ENCODE data around the gene IL5RA.

DNA sequence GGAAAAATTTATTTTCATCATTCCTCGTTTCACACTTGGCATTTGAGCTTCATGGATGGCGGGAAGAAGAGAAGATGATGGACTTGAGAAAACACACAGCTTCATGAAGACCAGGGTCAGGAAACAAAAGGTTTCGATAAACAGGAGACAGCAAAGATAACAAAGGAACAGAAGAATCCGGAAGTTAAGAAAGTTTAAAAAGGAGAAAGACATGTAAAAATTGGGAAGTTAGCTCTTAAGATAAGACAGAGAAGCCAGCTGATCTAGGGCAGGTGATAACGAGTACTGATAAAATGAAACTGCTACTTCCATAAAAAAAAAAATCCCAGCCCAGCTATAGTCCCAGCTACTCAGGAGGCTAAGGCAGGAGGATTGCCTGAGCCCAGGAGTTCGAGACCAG lies 23.9 kb downstream of the IL5RA start:
- TF ChIP-seq POLR2AphosphoS5 (IDR thresholded peaks at IDR 0.05; ENCODE audit: low read depth, low read length) (no peak), REST (IDR thresholded peaks at IDR 0.05; ENCODE audit: insufficient read depth in 1 of 2, low read depth in 2 of 2, low read length in 2 of 2) (no peak)
